ENCODE data around the gene GABBR2.
A peak's percentile ranks its signal among the peaks of the same experiment; 100 is the strongest.

GABBR2 gene

GRCh38 chr9:98494852-98495251, 213.9 kb downstream of the GABBR2 start:
- peaks cover 4% of the 10 kb centered on the region for H3K4me1 ChIP-seq (ENCODE audit: insufficient read depth, poor library complexity, severe bottlenecking)
- ATAC-seq (ENCODE audit: low read depth) (no peak), DNase-seq (ENCODE audit: low spot score) (no peak)
- no peaks in the 10 kb centered on the region for H3K9me3 ChIP-seq (ENCODE audit: severe bottlenecking)
- TF ChIP-seq CTCF (IDR thresholded peaks at IDR 0.05; ENCODE audit: poor library complexity, severe bottlenecking): no peak
- no peaks in the 10 kb centered on the region for H3K36me3 ChIP-seq (ENCODE audit: low read depth)
- no peaks in the 10 kb centered on the region for H3K27me3 ChIP-seq (ENCODE audit: insufficient read depth, poor library complexity, severe bottlenecking)
- no peak overlapping the region for H3K4me3 ChIP-seq (ENCODE audit: severe bottlenecking)
- no peak overlapping the region for H3K27ac ChIP-seq (ENCODE audit: poor library complexity, severe bottlenecking)

GRCh38 chr9:98491828-98492227, 216.9 kb downstream of the GABBR2 start:
- Histone ChIP-seq H3K27ac (ENCODE audit: poor library complexity, severe bottlenecking) (no peak overlapping the region), H3K4me1 (ENCODE audit: insufficient read depth, poor library complexity, severe bottlenecking) (peaks cover 15% of the 10 kb centered on the region), H3K36me3 (ENCODE audit: low read depth) (no peaks in the 10 kb centered on the region), H3K4me3 (ENCODE audit: severe bottlenecking) (no peak overlapping the region), H3K9me3 (ENCODE audit: severe bottlenecking) (no peaks in the 10 kb centered on the region), H3K27me3 (ENCODE audit: insufficient read depth, poor library complexity, severe bottlenecking) (no peaks in the 10 kb centered on the region)
- DNase-seq (ENCODE audit: low spot score) (no peak), ATAC-seq (ENCODE audit: low read depth) (no peak)
- no peak for TF ChIP-seq CTCF (IDR thresholded peaks at IDR 0.05; ENCODE audit: poor library complexity, severe bottlenecking)

- ATAC-seq (ENCODE audit: low read depth): peak; percentile 55; the same call in 2 of the 3 replicates
- Histone ChIP-seq H3K27me3 (ENCODE audit: insufficient read depth, poor library complexity, severe bottlenecking) (no peaks in the 10 kb centered on the region), H3K36me3 (ENCODE audit: low read depth) (no peaks in the 10 kb centered on the region), H3K27ac (ENCODE audit: poor library complexity, severe bottlenecking) (no peak overlapping the region), H3K4me1 (ENCODE audit: insufficient read depth, poor library complexity, severe bottlenecking) (peaks cover 15% of the 10 kb centered on the region), H3K4me3 (ENCODE audit: severe bottlenecking) (no peak overlapping the region), H3K9me3 (ENCODE audit: severe bottlenecking) (no peaks in the 10 kb centered on the region)
- TF ChIP-seq CTCF (IDR thresholded peaks at IDR 0.05; ENCODE audit: poor library complexity, severe bottlenecking): no peak
- no peak for DNase-seq (ENCODE audit: low spot score)
These were observed 217.5 kb downstream of the GABBR2 start for GRCh38 chr9:98491231-98491651.

GRCh38 chr9:98488571-98489312, 220.0 kb downstream of the GABBR2 start:
- H3K9me3 ChIP-seq (ENCODE audit: severe bottlenecking): no peaks in the 10 kb centered on the region
- H3K27me3 ChIP-seq (ENCODE audit: insufficient read depth, poor library complexity, severe bottlenecking): no peaks in the 10 kb centered on the region
- DNase-seq (ENCODE audit: low spot score): no peak
- H3K4me3 ChIP-seq (ENCODE audit: severe bottlenecking): no peak overlapping the region
- ATAC-seq (ENCODE audit: low read depth): peak; percentile 98
- TF ChIP-seq CTCF (IDR thresholded peaks at IDR 0.05; ENCODE audit: poor library complexity, severe bottlenecking): no peak
- peaks cover 15% of the 10 kb centered on the region for H3K4me1 ChIP-seq (ENCODE audit: insufficient read depth, poor library complexity, severe bottlenecking)
- peak overlapping the region; percentile 66 for H3K27ac ChIP-seq (ENCODE audit: poor library complexity, severe bottlenecking)
- no peaks in the 10 kb centered on the region for H3K36me3 ChIP-seq (ENCODE audit: low read depth)

- Histone ChIP-seq H3K4me1 (ENCODE audit: insufficient read depth, poor library complexity, severe bottlenecking) (peaks cover 26% of the 10 kb centered on the region), H3K27ac (ENCODE audit: poor library complexity, severe bottlenecking) (no peak overlapping the region), H3K36me3 (ENCODE audit: low read depth) (no peaks in the 10 kb centered on the region), H3K27me3 (ENCODE audit: insufficient read depth, poor library complexity, severe bottlenecking) (no peaks in the 10 kb centered on the region), H3K9me3 (ENCODE audit: severe bottlenecking) (no peaks in the 10 kb centered on the region), H3K4me3 (ENCODE audit: severe bottlenecking) (no peak overlapping the region)
- ATAC-seq (ENCODE audit: low read depth): no peak
- TF ChIP-seq CTCF (IDR thresholded peaks at IDR 0.05; ENCODE audit: poor library complexity, severe bottlenecking): no peak
- no peak for DNase-seq (ENCODE audit: low spot score)
These were observed 223.0 kb downstream of the GABBR2 start for GRCh38 chr9:98485706-98486105.
